ENCODE measurements around the gene BNIP3. TPM values are rescaled to one million over a fixed set of nuclear protein-coding genes. Genes with fewer than 3 reads are reported as not detected.

Gene BNIP3
- total RNA-seq, 1 donor from 2014 or later: 57.3 TPM

GRCh38 chr10:131933016-131933695, 48.6 kb downstream of the BNIP3 start:
- DNase-seq (ENCODE audit: low read depth): no peak
- Histone ChIP-seq H3K36me3 (ENCODE audit: control insufficient read depth, insufficient read depth, low read length) (no peaks in the 10 kb centered on the region), H3K4me3 (ENCODE audit: low read depth, low read length) (no peak overlapping the region), H3K27me3 (ENCODE audit: control insufficient read depth, insufficient read depth, low read length) (no peaks in the 10 kb centered on the region)
- TF ChIP-seq CTCF (IDR thresholded peaks at IDR 0.05; ENCODE audit: insufficient read depth, low read length, poor library complexity, severe bottlenecking): no peak

GRCh38 chr10:131931981-131932380, 49.7 kb downstream of the BNIP3 start:
- Histone ChIP-seq H3K4me3 (ENCODE audit: low read depth, low read length) (no peak overlapping the region), H3K36me3 (ENCODE audit: control insufficient read depth, insufficient read depth, low read length) (no peaks in the 10 kb centered on the region), H3K27me3 (ENCODE audit: control insufficient read depth, insufficient read depth, low read length) (no peaks in the 10 kb centered on the region)
- no peak for DNase-seq (ENCODE audit: low read depth)
- no peak for TF ChIP-seq CTCF (IDR thresholded peaks at IDR 0.05; ENCODE audit: insufficient read depth, low read length, poor library complexity, severe bottlenecking)

GRCh38 chr10:131930586-131931330, 51.0 kb downstream of the BNIP3 start:
- Histone ChIP-seq H3K4me3 (ENCODE audit: low read depth, low read length) (no peak overlapping the region), H3K36me3 (ENCODE audit: control insufficient read depth, insufficient read depth, low read length) (no peaks in the 10 kb centered on the region), H3K27me3 (ENCODE audit: control insufficient read depth, insufficient read depth, low read length) (no peaks in the 10 kb centered on the region)
- no peak for TF ChIP-seq CTCF (IDR thresholded peaks at IDR 0.05; ENCODE audit: insufficient read depth, low read length, poor library complexity, severe bottlenecking)
- no peak for DNase-seq (ENCODE audit: low read depth)

GRCh38 chr10:131930150-131930549, 51.6 kb downstream of the BNIP3 start:
- H3K4me3 ChIP-seq (ENCODE audit: low read depth, low read length): no peak overlapping the region
- no peaks in the 10 kb centered on the region for H3K36me3 ChIP-seq (ENCODE audit: control insufficient read depth, insufficient read depth, low read length)
- no peak for DNase-seq (ENCODE audit: low read depth)
- H3K27me3 ChIP-seq (ENCODE audit: control insufficient read depth, insufficient read depth, low read length): no peaks in the 10 kb centered on the region
- TF ChIP-seq CTCF (IDR thresholded peaks at IDR 0.05; ENCODE audit: insufficient read depth, low read length, poor library complexity, severe bottlenecking): no peak

- no peak for DNase-seq (ENCODE audit: low read depth)
- TF ChIP-seq CTCF (IDR thresholded peaks at IDR 0.05; ENCODE audit: insufficient read depth, low read length, poor library complexity, severe bottlenecking): no peak
- Histone ChIP-seq H3K36me3 (ENCODE audit: control insufficient read depth, insufficient read depth, low read length) (no peaks in the 10 kb centered on the region), H3K27me3 (ENCODE audit: control insufficient read depth, insufficient read depth, low read length) (no peaks in the 10 kb centered on the region), H3K4me3 (ENCODE audit: low read depth, low read length) (no peak overlapping the region)
These were observed 52.4 kb downstream of the BNIP3 start for GRCh38 chr10:131929122-131929845.

Measured in kidney epithelial cell (primary cell).